ENCODE results near the gene DDX21. TPM values are rescaled to one million over a fixed set of nuclear protein-coding genes. Genes with fewer than 3 reads are reported as not detected.

Gene DDX21
- total RNA-seq, 6 donors from 2014 or later: 18.4 to 86.5 (median 44.3) TPM

- DNase-seq (no peak), ATAC-seq (ENCODE audit: low FRiP score in 2 of 2) (no peak)
- Histone ChIP-seq H3K27ac (no peak overlapping the region), H3K9me3 (no peaks in the 10 kb centered on the region), H3K27me3 (no peaks in the 10 kb centered on the region), H3K4me1 (peaks cover 18 to 40% (median 35%) of the 10 kb centered on the region in 4 donors), H3K36me3 (peaks cover 5 to 33% (median 10%) of the 10 kb centered on the region in 4 donors), H3K4me3 (no peak overlapping the region)
- WGBS, 2 donors: 63 to 69% methylated on average over 3 of the region's 3 CpGs
- TF ChIP-seq POLR2A (IDR thresholded peaks at IDR 0.05) (no peak), POLR2AphosphoS5 (IDR thresholded peaks at IDR 0.05) (no peak), EP300 (IDR thresholded peaks at IDR 0.05) (no peak)
- TF ChIP-seq, protein P1, sequence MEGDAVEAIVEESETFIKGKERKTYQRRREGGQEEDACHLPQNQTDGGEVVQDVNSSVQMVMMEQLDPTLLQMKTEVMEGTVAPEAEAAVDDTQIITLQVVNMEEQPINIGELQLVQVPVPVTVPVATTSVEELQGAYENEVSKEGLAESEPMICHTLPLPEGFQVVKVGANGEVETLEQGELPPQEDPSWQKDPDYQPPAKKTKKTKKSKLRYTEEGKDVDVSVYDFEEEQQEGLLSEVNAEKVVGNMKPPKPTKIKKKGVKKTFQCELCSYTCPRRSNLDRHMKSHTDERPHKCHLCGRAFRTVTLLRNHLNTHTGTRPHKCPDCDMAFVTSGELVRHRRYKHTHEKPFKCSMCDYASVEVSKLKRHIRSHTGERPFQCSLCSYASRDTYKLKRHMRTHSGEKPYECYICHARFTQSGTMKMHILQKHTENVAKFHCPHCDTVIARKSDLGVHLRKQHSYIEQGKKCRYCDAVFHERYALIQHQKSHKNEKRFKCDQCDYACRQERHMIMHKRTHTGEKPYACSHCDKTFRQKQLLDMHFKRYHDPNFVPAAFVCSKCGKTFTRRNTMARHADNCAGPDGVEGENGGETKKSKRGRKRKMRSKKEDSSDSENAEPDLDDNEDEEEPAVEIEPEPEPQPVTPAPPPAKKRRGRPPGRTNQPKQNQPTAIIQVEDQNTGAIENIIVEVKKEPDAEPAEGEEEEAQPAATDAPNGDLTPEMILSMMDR (IDR thresholded peaks at IDR 0.05): no peak
These were observed 31.6 kb downstream of the DDX21 start for GRCh38 chr10:68987611-68988010.

DNA sequence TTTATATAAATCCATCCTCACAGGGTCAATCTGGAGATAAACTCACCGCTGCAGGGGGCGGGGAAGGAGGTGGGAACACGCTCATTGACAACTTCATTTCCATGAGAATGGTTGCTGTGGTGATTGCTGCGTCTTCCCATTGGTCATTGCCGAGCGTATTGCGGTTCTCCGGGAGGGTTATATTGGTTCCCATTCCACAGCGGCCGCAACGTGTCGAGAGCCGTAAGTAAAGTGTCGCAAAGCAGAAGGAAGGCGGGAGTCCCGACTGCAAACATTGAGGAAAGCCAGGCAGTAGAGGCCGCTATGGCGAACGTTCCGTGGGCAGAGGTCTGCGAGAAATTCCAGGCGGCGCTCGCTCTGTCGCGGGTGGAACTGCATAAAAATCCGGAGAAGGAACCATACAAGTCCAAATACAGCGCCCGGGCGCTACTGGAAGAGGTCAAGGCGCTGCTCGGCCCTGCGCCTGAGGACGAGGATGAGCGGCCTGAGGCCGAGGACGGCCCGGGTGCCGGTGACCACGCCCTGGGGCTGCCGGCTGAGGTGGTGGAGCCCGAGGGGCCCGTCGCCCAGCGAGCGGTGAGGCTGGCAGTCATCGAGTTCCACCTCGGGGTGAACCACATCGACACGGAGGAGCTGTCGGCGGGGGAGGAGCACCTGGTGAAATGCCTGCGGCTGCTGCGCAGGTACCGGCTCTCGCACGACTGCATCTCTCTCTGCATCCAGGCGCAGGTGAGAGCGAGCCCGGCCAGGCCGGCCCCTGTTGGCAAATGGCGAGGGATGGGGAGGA is 32.8 kb downstream of the DDX21 start, which contains the start of gene KIFBP:
TSS of gene KIFBP (plus strand) at position 274 of the 787 bp plus-strand sequence. CDS start at position 304, 30 bp downstream.
- peak within 1 kb of the TSS; percentile 79 to 89 (median 85) for H3K27ac ChIP-seq
- TF ChIP-seq POLR2AphosphoS5 (IDR thresholded peaks at IDR 0.05) (peak; percentile 68 to 96), POLR2A (IDR thresholded peaks at IDR 0.05) (peak in 3 of 4 donors; percentile 78 to 89 (median 88)), EP300 (IDR thresholded peaks at IDR 0.05) (no peak)
- TF ChIP-seq, protein P1 (IDR thresholded peaks at IDR 0.05): peak in 5 of 6 experiments; percentile 33 to 56 (median 39)
- H3K4me3 ChIP-seq: peak within 1 kb of the TSS; percentile 58 to 79 (median 66)
- H3K4me1 ChIP-seq: peaks cover 27 to 50% (median 46%) of the 10 kb centered on the region in 4 donors
- H3K36me3 ChIP-seq: peaks cover 0 to 21% (median 4%) of the 10 kb centered on the region in 4 donors
- peak; percentile 93 to 98 for DNase-seq
- no peaks in the 10 kb centered on the region for H3K9me3 ChIP-seq
- no peaks in the 10 kb centered on the region for H3K27me3 ChIP-seq
- ATAC-seq (ENCODE audit: low FRiP score in 2 of 2): peak; percentile 98
- WGBS, 2 donors: 0 to 1% methylated on average over 10 to 31 of the region's 62 CpGs

DNA sequence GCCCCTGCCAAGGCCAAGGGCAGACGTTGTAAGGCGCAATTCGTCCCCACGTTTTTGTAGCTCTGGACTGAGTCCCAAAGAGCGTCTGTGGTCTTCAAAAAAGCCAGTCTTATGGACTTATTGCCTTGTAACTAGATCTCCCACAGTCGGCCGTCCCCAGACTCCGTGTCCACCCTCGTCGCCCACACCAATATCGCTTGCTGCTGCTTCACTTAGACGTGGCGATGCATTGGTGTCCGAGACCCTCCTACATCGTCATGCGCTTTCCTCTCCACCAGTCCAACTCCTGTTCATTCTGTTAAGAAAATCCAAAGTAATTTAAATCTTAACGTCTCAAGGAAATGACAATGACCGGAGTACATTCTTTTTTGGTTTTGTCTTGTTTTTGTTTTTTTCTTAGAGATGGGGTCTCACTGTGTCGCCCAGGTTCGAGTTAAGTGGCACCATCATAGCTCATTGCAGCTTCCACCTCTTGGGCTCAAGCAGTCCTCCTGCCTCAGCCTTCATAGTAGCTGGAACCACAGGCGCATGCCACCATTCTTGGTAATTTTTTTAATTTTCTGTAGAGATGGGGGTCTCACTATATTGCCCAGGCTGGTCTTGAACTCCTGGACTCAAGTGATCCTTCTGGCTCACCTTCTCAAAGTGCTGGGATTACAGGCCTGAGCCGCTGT is 33.5 kb downstream of the DDX21 start:
- DNase-seq (no peak), ATAC-seq (ENCODE audit: low FRiP score in 2 of 2) (peak; percentile 8 to 13)
- 20 to 21% methylated on average over 19 to 20 of the region's 22 CpGs for WGBS, 2 donors

GRCh38 chr10:68992636-68993440 is 36.9 kb downstream of the DDX21 start:
- no peaks in the 10 kb centered on the region for H3K36me3 ChIP-seq
- no peaks in the 10 kb centered on the region for H3K9me3 ChIP-seq
- H3K4me3 ChIP-seq: no peak overlapping the region
- no peaks in the 10 kb centered on the region for H3K27me3 ChIP-seq
- peak in 1 of 2 donors; percentile 11 for TF ChIP-seq POLR2AphosphoS5 (IDR thresholded peaks at IDR 0.05)
- TF ChIP-seq, protein P1 (IDR thresholded peaks at IDR 0.05): no peak
- peak in 1 of 4 donors; percentile 25 for TF ChIP-seq EP300 (IDR thresholded peaks at IDR 0.05)
- ATAC-seq (ENCODE audit: low FRiP score in 2 of 2) (no peak), DNase-seq (peak in 1 of 2 donors; percentile 47)
- WGBS, 2 donors: 37 to 56% methylated on average over 2 of the region's 2 CpGs
- H3K4me1 ChIP-seq: peaks cover 27 to 57% (median 49%) of the 10 kb centered on the region in 4 donors
- peak overlapping the region in 3 of 4 donors; percentile 37 to 59 (median 59) for H3K27ac ChIP-seq

More for the DNA sequence above, 33.5 kb downstream of the DDX21 start:
- no peak for TF ChIP-seq POLR2AphosphoS5 (IDR thresholded peaks at IDR 0.05)
- TF ChIP-seq, protein P1 (IDR thresholded peaks at IDR 0.05): no peak
- TF ChIP-seq EP300 (IDR thresholded peaks at IDR 0.05): no peak
- TF ChIP-seq POLR2A (IDR thresholded peaks at IDR 0.05): no peak
- H3K27me3 ChIP-seq: no peaks in the 10 kb centered on the region
- peak overlapping the region; percentile 58 to 79 (median 66) for H3K4me3 ChIP-seq
- no peaks in the 10 kb centered on the region for H3K9me3 ChIP-seq
- peaks cover 0 to 14% (median 3%) of the 10 kb centered on the region in 4 donors for H3K36me3 ChIP-seq
- peak overlapping the region; percentile 79 to 89 (median 85) for H3K27ac ChIP-seq
- peaks cover 27 to 57% (median 48%) of the 10 kb centered on the region in 4 donors for H3K4me1 ChIP-seq
